Islet of Langerhans (tissue), 1 donor: ENCODE results near the gene PGC.
"Not testable (repeated sequence)": the region's sequence is repeated elsewhere in the genome, so short reads cannot be mapped to it uniquely, and the experiment has no call there.

Source experiments
- FAIRE-seq: peaks from one replicate; lab custom pipeline; 2011; peaks lifted over from hg19 to GRCh38; lab: Jason Lieb, UNC

Gene PGC

GRCh38 chr6:41775293-41775882, 28.2 kb upstream of the PGC start:
- FAIRE-seq = no peak

GRCh38 chr6:41774841-41775240, 27.6 kb upstream of the PGC start:
- FAIRE-seq = no peak

GRCh38 chr6:41771058-41771983, 24.1 kb upstream of the PGC start:
- FAIRE-seq = no peak

GRCh38 chr6:41770381-41771057, 23.3 kb upstream of the PGC start:
- FAIRE-seq = no peak

- no peak for FAIRE-seq
These were observed 22.2 kb upstream of the PGC start for GRCh38 chr6:41769376-41769775.

- no peak for FAIRE-seq
These were observed 21.5 kb upstream of the PGC start for GRCh38 chr6:41768545-41769308.

GRCh38 chr6:41767112-41767833, 20.1 kb upstream of the PGC start:
- FAIRE-seq = no peak

- not testable (repeated sequence) for FAIRE-seq
These were observed 19.0 kb upstream of the PGC start for GRCh38 chr6:41766043-41766664.

- no peak for FAIRE-seq
These were observed 16.3 kb upstream of the PGC start for GRCh38 chr6:41763470-41763869.

- FAIRE-seq = no peak
These were observed 12.8 kb upstream of the PGC start for GRCh38 chr6:41759905-41760579.

GRCh38 chr6:41759106-41759904, 12.1 kb upstream of the PGC start:
- FAIRE-seq = no peak

- FAIRE-seq = no peak
These were observed 11.4 kb upstream of the PGC start for GRCh38 chr6:41758641-41759035.

- no peak for FAIRE-seq
These were observed 10.9 kb upstream of the PGC start for GRCh38 chr6:41757931-41758640.

- no peak for FAIRE-seq
These were observed 10.1 kb upstream of the PGC start for GRCh38 chr6:41757271-41757670.

- no peak for FAIRE-seq
These were observed 9.2 kb upstream of the PGC start for GRCh38 chr6:41756354-41756753.

GRCh38 chr6:41755895-41756294, 8.7 kb upstream of the PGC start:
- no peak for FAIRE-seq

GRCh38 chr6:41750374-41750773, 3.2 kb upstream of the PGC start:
- FAIRE-seq = no peak

GRCh38 chr6:41748542-41748941, 1.3 kb upstream of the PGC start:
- no peak for FAIRE-seq

- FAIRE-seq = no peak
These were observed 893 bp upstream of the PGC start for GRCh38 chr6:41748102-41748477.
